ENCODE data around the gene ZSCAN9.

ZSCAN9 gene

GRCh38 chr6:28220257-28221133, 4.6 kb upstream of the ZSCAN9 start:
- DNase-seq (ENCODE audit: low read depth) = peak; percentile 69

- no peak for DNase-seq (ENCODE audit: low read depth)
These were observed 682 bp upstream of the ZSCAN9 start for GRCh38 chr6:28224131-28225055.

GRCh38 chr6:28226460-28226859, 1.4 kb downstream of the ZSCAN9 start:
- no peak for DNase-seq (ENCODE audit: low read depth)

- DNase-seq (ENCODE audit: low read depth) = no peak
These were observed 7.7 kb downstream of the ZSCAN9 start for GRCh38 chr6:28232785-28233184.

- DNase-seq (ENCODE audit: low read depth) = no peak
These were observed 10.9 kb downstream of the ZSCAN9 start for GRCh38 chr6:28235912-28236452.

GRCh38 chr6:28239636-28240035, 14.6 kb downstream of the ZSCAN9 start:
- DNase-seq (ENCODE audit: low read depth) = no peak

- DNase-seq (ENCODE audit: low read depth) = no peak
These were observed 15.4 kb downstream of the ZSCAN9 start for GRCh38 chr6:28240471-28240870.

- no peak for DNase-seq (ENCODE audit: low read depth)
These were observed 18.9 kb downstream of the ZSCAN9 start for GRCh38 chr6:28243946-28244345.

- no peak for DNase-seq (ENCODE audit: low read depth)
These were observed 20.3 kb downstream of the ZSCAN9 start for GRCh38 chr6:28245206-28245941.

- DNase-seq (ENCODE audit: low read depth) = no peak
These were observed 23.8 kb downstream of the ZSCAN9 start for GRCh38 chr6:28248916-28249315.

GRCh38 chr6:28250747-28251146, 25.7 kb downstream of the ZSCAN9 start:
- DNase-seq (ENCODE audit: low read depth) = no peak

- DNase-seq (ENCODE audit: low read depth) = peak; percentile 42
These were observed 26.6 kb downstream of the ZSCAN9 start for GRCh38 chr6:28251661-28252008.

- peak; percentile 95 for DNase-seq (ENCODE audit: low read depth)
These were observed 27.2 kb downstream of the ZSCAN9 start, which contains the start of gene ZKSCAN4 for GRCh38 chr6:28252009-28252975. ZKSCAN4 (minus strand) TSS chr6:28252269; CDS start chr6:28251980, 289 bp downstream.

GRCh38 chr6:28254121-28254519, 29.0 kb downstream of the ZSCAN9 start:
- DNase-seq (ENCODE audit: low read depth) = no peak

- no peak for DNase-seq (ENCODE audit: low read depth)
These were observed 32.0 kb downstream of the ZSCAN9 start for GRCh38 chr6:28257042-28257441.

GRCh38 chr6:28258877-28259777, 34.1 kb downstream of the ZSCAN9 start, which contains the start of gene NKAPL:
NKAPL (plus strand) TSS chr6:28259297; CDS start chr6:28259372, 75 bp downstream.
- no peak for DNase-seq (ENCODE audit: low read depth)

GRCh38 chr6:28263922-28264321, 38.8 kb downstream of the ZSCAN9 start:
- DNase-seq (ENCODE audit: low read depth) = no peak

- DNase-seq (ENCODE audit: low read depth) = no peak
These were observed 39.8 kb downstream of the ZSCAN9 start for GRCh38 chr6:28264834-28265401.

- no peak for DNase-seq (ENCODE audit: low read depth)
These were observed 41.5 kb downstream of the ZSCAN9 start for GRCh38 chr6:28266563-28266961.

All from ELR (cell line).